ENCODE data around the gene MGRN1.

GRCh38 chr16:4588961-4589360, 35.7 kb upstream of the MGRN1 start:
- no peak for TF ChIP-seq EZH2 (IDR thresholded peaks at IDR 0.05)
- TF ChIP-seq POLR2AphosphoS5 (IDR thresholded peaks at IDR 0.05; ENCODE audit: borderline replicate concordance, low read depth, low read length): no peak
